GM21360 (cell line): ENCODE measurements around the gene RHOU.
"Not testable (repeated sequence)": the region's sequence is repeated elsewhere in the genome, so short reads cannot be mapped to it uniquely, and the experiment has no call there.

Source experiments
- ATAC-seq: cut with Tn5 transposase; IDR thresholded peaks from one replicate; pipeline ENCODE4 v1.9.1; 2021; ENCODE audit warnings: mild to moderate bottlenecking, moderate library complexity; ENCODE audit not compliant: unreplicated experiment

RHOU gene

DNA sequence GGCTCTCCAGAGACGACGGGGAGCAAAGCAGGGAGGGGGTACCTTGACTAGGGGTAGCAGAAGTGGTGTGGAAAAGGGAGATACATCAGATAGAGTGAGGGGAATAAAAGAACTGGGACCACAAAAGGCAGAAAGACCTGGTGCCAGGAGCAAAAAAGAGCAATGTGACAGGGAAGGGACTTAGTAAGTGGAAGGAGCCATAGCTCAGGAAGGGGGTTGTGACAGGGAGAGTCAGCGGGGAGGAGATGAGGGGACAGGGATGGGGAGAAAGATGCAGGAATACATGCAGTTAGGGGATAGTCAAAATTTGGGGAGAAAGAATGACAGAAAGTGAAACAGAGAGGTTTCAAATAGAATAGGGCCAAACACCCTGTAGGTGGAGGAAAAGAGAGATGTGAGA is 20.5 kb downstream of the RHOU start:
- ATAC-seq, result no peak

- no peak for ATAC-seq
These were observed 21.2 kb downstream of the RHOU start for GRCh38 chr1:228756457-228756856.

DNA sequence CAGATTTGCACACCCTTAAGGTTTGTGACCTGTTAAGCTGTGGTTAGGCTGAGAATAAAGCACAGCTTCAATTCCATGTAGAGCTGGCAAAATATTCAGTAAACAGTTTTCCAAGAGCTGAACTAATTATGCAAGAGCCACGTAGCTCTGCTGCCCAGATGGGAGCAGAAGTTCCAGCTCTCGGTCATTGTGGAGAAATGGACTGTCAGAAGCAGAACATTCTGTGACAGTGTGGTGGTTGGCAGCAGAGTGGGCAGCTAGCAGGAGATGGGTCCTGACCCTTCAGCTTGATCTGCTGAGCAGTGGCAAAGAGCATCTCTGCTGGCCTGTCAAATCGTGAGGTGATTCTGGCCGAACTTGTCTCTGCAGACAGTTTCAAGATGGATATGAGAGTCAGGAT is 23.2 kb downstream of the RHOU start:
- no peak for ATAC-seq

DNA sequence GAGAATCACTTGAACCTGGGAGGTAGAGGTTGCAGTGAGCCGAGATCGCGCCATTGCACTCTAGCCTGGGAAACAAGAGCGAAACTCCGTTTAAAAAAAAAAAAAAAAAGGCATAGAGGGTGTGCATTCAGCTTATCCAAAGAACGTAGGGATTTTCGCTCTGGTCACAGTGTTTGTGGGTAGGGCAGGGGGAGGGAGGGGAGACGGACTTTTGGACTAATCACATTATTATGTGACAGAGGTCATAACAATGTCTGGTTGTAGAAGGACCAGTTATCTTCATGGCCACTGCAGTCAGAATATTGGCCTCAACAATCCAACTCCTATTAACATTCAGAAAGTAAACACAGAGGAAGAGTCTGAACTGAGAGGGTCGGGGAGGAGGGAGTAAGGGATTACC is 25.7 kb downstream of the RHOU start:
- ATAC-seq, result no peak

DNA sequence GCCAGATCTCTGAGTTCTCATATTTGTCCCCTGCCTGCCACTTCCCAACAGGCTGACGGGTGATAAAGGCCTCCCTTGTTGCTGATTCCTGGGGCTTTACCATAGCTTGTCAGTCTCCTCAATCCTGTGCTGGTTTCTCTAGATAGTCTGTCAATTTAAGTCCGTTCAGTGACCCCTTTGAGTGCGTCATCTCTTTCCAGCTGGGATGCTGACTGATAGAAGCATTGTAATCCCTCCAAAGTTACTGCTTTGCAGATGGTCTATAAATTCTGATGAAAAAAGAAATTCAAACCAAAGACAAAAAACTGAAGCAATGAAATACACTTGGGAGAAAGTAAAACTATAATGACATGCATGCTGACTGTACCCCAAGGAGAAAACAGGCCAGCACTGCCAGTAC is 28.3 kb downstream of the RHOU start:
- ATAC-seq, result no peak

DNA sequence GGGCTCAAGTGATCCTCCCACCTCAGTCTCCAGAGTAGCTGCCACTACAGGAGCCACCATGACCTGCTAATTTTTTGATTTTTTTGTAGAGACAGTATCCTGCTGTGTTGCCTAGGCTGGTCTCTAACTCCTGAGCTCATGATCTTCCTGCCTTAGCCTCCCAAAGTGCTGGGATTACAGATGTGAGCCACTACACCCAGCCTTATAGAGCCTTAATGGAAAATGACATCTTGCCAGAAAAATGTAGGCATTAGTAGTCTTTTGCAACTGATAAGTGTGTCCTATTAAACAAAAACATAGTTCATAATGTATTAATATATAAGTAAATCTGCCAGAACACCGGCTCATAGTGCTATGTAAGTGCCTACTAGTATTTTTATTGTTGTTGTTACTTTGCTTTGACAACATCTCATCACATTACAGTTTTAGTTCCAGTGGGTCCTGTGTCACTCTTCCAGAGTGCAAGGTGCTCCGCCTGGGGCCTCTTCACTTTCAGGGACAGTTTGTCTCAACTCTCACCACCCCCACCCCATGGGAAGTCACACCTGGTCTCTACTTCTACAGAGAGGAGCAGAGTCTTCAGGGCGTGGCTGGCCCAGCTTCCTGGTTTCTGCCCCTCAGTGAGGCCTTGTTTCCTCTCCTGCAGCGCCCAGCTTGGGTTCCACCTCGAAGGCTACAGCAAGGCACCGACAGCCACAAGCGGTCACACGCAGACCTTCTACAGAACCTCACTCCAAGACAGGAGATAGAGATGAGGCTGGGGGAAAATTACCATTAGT is 30.1 kb downstream of the RHOU start:
- no peak for ATAC-seq

DNA sequence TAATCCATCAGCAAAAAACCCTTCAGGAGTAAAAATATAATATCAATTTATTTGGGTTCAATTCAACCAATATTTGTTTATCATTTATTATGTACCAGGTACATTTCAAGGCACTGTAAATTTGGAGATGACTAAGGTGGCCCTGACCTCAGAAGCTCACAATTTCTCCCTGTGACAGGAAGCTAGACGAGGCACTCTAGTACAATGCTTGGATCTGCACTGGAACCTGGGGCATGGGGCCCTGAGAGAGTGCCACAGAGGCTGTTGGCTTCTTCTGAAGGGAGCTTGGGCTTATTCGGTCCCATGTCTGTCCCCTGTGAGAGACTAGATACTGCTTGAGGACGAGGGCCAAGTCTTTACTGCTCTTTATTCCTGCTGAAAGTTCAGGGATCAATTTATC is 31.5 kb downstream of the RHOU start:
- no peak for ATAC-seq

GRCh38 chr1:228767636-228768354 is 32.5 kb downstream of the RHOU start:
- no peak for ATAC-seq

GRCh38 chr1:228768355-228769000 is 33.2 kb downstream of the RHOU start:
- ATAC-seq, result no peak

DNA sequence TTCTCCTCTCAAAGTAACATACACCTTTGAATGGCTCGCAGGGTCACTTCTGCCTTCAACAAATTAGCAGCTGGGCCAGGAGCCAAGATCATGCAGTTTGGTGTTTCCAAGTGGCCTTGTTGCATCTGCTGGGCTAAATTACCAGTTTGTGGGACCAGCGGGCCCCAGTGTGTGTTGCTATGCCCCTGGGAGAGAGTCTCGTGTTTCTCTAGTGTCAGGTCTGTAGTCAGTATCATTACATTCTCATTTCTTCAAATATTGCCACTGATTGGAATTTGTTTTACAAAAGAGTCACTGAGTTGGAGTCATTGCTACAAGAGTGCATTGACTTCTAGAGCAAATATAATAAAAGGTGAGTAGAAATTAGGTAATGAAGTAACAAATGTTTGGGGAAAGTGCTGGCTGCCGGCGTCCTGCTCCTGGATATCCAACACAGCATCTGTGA is 35.5 kb downstream of the RHOU start:
- ATAC-seq, result no peak

DNA sequence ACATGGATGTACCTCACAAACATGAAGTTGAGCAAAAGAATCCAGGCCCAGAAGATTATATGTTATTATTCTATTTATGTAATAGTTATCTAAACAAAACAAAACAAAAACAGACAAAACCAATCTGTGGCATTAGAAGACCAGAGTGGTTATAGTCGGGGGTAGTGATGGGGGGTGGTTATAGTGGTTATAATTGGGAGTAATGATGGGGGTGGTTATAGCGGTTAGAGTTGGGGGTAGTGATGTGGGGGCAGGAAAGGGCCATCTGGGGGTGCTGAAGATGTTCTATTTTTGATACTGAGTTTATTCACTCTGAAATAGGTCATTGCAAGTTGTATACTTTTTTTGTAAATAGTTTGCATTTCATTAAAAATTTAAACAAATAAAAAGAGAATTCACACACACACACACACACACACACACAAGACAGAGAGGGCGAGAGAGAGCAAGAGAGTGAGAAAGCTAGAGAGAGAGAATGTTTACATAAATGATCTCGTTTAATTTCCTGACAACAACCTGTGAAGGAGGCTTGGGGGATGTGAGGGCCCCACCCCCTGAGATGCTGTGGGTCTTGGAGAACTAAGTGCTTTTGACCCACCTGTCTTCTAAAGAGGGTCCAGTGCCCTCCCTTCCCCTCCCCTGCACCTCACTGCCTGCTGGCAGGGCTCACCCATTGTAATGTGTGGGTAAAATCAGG is 37.4 kb downstream of the RHOU start:
- ATAC-seq, result no peak

- ATAC-seq, result not testable (repeated sequence)
These were observed 40.7 kb downstream of the RHOU start for GRCh38 chr1:228775946-228776345.

GRCh38 chr1:228776449-228776848 is 41.2 kb downstream of the RHOU start:
- no peak for ATAC-seq

GRCh38 chr1:228777236-228777635 is 42.0 kb downstream of the RHOU start:
- ATAC-seq, result no peak

DNA sequence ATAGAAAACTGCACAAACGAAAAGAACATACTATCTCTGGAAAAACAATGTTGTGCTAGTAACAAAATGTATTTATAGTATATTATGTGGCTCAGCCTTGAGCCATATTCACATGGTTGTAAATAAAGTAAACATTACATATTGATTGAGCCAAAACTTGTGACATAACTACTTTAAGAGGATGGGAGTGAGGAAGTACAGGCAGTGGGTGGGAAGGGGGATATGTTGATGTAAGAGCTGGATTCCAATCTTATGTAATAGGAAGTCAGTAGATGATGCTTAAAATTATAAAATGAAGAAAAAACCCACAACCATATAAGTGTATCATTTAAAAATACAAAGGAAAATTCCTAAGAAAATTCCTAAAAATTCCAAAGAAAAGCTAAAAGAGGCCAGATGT is 42.7 kb downstream of the RHOU start:
- ATAC-seq, result no peak

DNA sequence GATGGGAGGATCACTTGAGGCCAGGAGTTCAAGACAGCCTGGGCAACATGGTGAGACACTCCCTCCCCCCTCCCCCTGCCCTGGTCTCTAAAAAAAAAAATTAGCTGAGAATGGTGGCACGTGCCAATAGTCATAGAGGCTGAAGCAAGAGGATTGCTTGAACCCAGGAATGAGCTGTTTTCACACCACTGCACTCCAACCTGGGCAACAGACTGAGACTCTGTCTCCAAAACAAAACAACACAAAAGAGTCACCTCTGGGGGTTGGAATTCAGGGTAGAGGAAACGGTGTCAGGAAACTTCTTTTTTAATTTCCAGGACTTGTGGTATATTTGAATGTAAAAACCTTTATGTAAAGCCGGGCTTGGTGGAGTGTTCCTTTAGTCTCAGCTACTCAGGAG is 43.2 kb downstream of the RHOU start:
- no peak for ATAC-seq

- no peak for ATAC-seq
These were observed 43.7 kb downstream of the RHOU start for GRCh38 chr1:228778961-228779360.

DNA sequence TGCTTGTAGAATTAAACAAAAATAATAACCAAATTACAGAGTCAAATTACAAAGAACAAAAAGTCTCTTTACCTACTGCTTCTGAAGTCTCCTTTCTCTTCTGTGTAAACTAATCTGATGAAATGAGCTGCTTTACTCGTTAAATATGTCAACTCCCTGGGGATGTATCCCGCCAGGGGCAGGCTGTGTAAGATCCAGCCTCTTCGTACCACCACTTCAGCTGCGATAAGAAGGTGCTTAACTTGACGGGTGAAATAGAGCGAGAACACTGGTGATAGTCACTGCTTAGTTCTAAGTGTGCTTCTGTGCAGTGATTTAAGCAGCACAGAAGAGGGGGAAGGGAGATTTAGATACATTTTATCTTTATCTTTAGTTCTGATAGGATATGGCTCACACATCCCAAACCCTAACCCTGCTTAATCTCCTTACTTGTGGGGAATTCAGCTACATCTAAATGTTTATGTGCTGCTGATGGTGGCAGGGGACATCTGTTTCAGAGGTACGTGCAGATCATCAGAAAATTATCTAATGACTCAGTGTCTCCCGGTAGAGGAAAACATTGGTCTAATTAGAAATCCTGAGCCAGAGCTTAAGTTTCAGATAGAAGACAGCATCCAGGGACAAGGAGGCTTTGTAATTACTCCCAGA is 46.0 kb downstream of the RHOU start:
- no peak for ATAC-seq

DNA sequence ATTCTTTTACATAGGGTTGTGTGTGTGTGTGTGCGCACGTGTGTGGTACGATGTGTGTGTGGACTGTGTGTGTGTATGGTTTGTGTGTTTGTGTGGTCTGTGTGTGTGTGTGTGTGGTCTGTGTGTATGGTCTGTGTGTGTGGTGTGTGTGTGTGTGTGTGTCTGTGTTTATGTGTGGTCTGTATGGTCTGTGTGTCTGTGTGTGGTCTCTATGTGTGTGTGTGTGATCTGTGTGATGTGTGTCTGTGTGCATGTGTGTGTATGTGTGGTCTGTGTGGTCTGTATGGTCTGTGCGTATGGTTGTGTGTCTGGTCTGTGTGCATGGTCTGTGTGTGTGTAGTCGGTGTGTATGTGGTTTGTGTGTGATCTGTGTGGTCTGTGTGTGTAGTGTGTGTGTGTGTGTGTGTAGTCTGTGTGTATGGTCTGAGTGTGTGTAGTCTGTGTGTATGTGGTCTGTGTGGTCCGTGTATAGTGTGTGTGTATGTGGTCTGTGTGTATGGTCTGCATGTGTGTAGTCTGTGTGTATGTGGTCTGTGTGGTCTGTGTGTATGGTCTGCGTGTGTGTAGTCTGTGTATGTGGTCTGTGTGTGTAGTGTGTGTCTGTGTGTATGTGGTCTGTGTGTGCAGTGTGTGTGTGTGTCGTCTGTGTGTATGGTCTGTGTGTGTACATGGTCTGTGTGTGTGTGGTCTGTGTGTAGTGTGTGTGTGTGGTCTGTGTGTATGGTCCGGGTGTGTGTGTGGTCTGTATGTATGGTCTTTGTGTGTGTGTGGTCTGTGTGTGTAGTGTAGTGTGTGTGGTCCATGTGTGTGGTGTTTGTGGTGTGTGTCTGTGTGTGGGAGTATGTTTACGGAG is 46.8 kb downstream of the RHOU start:
- no peak for ATAC-seq
